ENCODE measurements around the gene ZSCAN31. TPM values are rescaled to one million over a fixed set of nuclear protein-coding genes. Genes with fewer than 3 reads are reported as not detected.
A peak's percentile ranks its signal among the peaks of the same experiment; 100 is the strongest.

ZSCAN31 gene
- total and polyA plus RNA-seq, 9 of the 15 experiments (the other 6 are each of a cell fraction or from before 2014, with no cell fraction given): 3.9 to 12.1 (median 7.0) TPM

DNA sequence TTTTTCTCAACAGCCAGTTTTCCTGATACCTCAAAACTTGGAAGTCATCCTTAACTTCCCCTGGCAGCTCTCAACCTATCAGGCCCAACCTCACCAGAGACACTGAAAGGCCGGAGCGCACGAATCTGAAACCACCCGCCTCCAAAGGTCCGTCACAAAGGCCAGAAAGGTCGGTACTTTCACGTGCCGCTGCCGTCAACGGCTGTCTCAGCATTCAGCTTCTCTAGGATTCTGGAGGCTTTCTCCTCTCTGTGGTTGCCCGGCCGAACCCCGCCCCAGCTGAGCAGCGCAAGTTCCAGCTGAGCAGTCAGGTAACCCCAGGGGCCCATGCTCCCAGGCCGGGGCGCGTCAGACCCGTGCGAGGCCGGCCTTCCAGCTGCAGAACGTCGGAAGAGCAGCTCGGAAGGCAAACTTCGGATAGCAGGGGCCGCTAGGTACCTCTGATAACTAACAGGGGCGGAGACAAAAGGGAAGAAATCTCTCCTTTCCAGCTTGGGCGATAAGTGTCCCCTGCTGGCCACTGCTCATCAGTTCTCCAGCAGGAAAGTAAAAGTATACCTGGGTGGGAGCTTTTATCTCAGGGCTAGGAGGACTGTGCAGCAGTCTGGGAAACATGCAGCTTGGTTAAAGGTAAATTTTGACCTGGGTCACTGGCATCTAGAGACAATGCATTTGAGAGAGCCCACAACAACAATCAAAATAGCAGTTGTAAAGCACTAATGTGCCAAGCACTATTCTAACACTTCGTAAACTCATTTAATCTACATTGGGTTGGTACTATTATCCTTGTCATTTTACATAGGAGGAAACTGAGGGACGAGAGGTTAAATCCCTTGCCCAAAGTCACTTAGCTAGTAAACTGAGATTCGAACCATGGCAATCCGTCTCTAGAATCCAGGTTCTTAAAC is 47.5 kb upstream of the ZSCAN31 start (continued):
- no peak for TF ChIP-seq RREB1 (CRISPR knock-in tag; IDR thresholded peaks at IDR 0.05)
- TF ChIP-seq SRSF7 (optimal IDR thresholded peaks at IDR 0.05; ENCODE audit: low read depth, low read length): no peak
- 0 out of 2 replicates have a peak, but pooled peaks have one; percentile 31 for TF ChIP-seq SMARCE1 (IDR thresholded peaks at IDR 0.05)
- TF ChIP-seq, protein P1, sequence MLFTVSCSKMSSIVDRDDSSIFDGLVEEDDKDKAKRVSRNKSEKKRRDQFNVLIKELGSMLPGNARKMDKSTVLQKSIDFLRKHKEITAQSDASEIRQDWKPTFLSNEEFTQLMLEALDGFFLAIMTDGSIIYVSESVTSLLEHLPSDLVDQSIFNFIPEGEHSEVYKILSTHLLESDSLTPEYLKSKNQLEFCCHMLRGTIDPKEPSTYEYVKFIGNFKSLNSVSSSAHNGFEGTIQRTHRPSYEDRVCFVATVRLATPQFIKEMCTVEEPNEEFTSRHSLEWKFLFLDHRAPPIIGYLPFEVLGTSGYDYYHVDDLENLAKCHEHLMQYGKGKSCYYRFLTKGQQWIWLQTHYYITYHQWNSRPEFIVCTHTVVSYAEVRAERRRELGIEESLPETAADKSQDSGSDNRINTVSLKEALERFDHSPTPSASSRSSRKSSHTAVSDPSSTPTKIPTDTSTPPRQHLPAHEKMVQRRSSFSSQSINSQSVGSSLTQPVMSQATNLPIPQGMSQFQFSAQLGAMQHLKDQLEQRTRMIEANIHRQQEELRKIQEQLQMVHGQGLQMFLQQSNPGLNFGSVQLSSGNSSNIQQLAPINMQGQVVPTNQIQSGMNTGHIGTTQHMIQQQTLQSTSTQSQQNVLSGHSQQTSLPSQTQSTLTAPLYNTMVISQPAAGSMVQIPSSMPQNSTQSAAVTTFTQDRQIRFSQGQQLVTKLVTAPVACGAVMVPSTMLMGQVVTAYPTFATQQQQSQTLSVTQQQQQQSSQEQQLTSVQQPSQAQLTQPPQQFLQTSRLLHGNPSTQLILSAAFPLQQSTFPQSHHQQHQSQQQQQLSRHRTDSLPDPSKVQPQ (CRISPR knock-in tag; IDR thresholded peaks at IDR 0.05; ENCODE audit: borderline replicate concordance): no peak
- peak; percentile 61; the same call in 1 of the 2 replicates for TF ChIP-seq ZNF592 (IDR thresholded peaks at IDR 0.05)
- TF ChIP-seq CGGBP1 (CRISPR knock-in tag; IDR thresholded peaks at IDR 0.05): no peak
- TF ChIP-seq, protein P2, sequence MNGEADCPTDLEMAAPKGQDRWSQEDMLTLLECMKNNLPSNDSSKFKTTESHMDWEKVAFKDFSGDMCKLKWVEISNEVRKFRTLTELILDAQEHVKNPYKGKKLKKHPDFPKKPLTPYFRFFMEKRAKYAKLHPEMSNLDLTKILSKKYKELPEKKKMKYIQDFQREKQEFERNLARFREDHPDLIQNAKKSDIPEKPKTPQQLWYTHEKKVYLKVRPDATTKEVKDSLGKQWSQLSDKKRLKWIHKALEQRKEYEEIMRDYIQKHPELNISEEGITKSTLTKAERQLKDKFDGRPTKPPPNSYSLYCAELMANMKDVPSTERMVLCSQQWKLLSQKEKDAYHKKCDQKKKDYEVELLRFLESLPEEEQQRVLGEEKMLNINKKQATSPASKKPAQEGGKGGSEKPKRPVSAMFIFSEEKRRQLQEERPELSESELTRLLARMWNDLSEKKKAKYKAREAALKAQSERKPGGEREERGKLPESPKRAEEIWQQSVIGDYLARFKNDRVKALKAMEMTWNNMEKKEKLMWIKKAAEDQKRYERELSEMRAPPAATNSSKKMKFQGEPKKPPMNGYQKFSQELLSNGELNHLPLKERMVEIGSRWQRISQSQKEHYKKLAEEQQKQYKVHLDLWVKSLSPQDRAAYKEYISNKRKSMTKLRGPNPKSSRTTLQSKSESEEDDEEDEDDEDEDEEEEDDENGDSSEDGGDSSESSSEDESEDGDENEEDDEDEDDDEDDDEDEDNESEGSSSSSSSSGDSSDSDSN (IDR thresholded peaks at IDR 0.05; ENCODE audit: borderline replicate concordance in 1 of 2, low read depth in 2 of 2, low read length in 2 of 2): peak; percentile 93 to 97; a peak in 3 of 4 replicates
- TF ChIP-seq TBL1XR1 (IDR thresholded peaks at IDR 0.05; ENCODE audit: low read length in 2 of 2): 0 out of 4 replicates have a peak, but pooled peaks of 1 of the 2 experiments have one; percentile 50

Measured in K562 (cell line).